Femur (tissue), 1 donor: ENCODE data around the gene CTBP1.

Experiments used
- DNase-seq: peaks from one replicate; pipeline ENCODE4 v3.0.0-alpha.2; 2017

CTBP1 gene

DNA sequence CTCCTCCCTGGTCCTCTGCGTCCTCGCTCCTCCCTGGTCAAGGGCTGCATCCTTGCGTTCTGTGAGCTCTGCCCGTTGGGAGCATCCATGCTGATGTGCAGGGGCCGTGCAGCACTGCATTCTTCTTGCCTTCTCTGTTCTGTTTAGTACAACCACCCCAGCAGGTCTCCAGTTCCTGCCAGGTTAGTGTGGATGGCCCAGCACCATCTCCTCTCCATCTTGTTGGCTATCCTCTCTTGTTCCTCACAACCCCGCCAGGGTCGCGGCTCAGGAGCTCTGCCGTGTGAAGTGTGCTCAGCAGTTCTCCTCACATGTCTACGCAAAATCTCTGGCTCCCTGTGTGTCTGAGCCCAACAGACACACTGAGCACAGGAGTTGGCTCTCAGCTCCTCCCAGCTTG is 30.3 kb upstream of the CTBP1 start:
- no peak for DNase-seq

- DNase-seq, result no peak
These were observed 29.0 kb upstream of the CTBP1 start for GRCh38 chr4:1277667-1278665.

- DNase-seq, result no peak
These were observed 28.1 kb upstream of the CTBP1 start for GRCh38 chr4:1276984-1277383.

DNA sequence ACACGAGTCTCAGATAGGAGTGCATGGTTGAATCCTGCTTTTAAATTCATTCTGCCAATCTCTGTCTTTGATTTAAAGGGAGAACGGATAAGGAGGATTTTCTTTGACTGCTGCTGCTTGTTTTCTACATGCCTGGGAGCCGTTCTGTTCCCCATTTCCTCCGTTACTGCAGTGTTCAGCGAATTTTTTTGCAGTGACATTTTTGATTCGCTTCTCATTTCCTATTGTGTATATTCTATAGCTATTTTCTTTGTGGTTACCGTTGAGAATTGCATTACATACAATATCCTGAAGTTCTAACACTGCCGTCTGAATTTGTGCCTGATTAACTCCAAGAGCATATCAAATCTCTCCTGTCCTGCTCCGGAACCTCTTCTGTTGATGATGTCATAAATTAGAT is 25.9 kb upstream of the CTBP1 start:
- DNase-seq, result no peak

DNA sequence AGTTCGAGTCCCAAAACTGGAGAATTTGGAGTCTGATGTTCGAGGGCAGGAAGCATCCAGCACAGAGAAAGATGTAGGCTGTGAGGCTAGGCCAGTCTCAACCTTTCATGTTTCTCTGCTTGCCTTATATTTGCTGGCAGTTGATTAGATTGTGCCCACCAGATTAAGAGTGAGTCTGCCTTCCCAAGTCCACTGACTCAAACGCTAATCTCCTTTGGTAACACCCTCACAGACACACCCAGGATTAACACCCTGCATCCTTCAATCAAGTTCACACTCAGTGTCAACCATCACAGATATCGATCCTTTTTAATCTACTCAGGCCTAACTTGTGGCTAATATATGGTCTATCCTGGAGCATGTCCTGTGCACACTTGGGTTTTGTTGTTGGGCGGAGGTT is 22.8 kb upstream of the CTBP1 start:
- DNase-seq, result no peak

- DNase-seq, result no peak
These were observed 20.3 kb upstream of the CTBP1 start for GRCh38 chr4:1269209-1269608.

GRCh38 chr4:1266881-1267763 is 18.2 kb upstream of the CTBP1 start:
- no peak for DNase-seq

DNA sequence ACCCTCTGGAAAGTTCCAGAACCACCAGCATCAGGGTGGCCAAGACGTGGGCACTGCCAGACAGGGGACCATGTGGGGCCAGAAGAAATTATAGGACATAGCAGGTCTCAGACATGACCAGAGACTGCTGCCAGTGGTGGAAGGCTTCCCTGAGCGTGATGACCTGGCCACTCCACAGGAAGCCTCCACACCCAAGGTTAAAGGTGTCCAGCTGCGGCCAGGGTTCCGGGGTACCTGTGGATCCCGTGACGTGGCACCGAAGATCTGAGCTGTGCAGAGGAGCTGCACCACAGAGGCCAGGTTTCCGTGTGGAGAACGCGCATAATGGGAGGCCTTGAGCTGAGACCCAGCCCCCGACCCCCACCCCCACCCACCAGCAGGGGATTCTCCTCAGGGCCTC is 16.4 kb upstream of the CTBP1 start:
- no peak for DNase-seq

DNA sequence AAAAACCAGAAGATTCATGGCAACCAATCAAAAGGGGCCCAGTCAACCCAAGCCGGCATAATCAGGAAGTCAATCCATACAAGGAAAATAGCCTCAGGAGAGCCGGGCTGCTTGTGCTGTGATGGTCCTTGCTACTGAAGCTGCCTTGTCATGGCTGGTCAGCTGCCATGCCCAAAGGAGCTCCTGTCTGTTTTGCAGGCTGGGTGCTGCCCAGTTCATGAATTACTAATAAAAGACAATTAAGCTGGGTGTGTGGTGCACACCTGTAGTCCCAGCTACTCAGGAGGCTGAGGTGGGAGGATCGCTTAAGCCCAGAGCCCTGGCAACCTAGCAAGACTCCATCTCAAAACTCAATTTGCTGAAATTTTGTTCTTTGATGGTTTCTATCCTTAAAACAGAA is 16.0 kb upstream of the CTBP1 start:
- no peak for DNase-seq

DNA sequence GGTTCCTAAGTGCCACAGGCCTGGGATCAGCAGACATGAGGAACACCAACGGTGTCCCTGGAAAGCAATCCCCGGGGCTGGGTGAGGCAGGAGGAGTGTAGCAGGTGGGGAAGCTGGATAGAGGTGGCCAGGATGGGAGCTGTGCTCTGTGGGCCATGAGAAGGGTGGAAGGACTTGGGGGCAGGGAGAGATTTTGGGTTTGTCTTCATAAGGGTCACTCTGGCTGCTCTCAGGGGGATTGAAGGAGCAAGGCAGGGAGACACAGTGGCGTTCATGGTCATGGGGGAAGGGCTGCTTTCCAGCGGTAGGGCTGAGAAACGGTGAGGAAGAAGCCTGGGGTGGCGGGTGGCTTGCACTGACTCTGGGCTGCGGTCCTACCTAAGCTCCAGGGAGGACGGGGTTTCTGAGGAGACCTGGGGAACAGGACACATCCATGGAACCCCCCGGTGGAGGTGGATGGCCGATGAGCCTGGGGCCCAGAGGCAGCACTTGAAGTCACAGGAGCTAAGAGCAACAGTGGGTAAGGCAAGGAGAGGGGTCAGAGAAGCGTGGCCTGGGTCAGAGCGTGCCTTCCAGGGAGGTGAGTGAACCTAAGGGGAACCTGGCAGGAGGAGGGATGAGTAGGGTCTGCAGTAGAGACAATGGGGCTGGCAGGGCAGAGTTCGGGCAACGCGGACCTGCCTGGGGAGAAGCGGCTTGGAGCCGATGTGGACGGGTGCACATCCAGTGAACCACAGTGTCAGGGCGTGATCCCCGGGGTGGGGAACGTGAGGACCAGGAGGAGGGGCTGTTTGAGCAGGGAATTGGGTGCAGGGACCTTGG is 12.4 kb upstream of the CTBP1 start:
- DNase-seq, result no peak

DNA sequence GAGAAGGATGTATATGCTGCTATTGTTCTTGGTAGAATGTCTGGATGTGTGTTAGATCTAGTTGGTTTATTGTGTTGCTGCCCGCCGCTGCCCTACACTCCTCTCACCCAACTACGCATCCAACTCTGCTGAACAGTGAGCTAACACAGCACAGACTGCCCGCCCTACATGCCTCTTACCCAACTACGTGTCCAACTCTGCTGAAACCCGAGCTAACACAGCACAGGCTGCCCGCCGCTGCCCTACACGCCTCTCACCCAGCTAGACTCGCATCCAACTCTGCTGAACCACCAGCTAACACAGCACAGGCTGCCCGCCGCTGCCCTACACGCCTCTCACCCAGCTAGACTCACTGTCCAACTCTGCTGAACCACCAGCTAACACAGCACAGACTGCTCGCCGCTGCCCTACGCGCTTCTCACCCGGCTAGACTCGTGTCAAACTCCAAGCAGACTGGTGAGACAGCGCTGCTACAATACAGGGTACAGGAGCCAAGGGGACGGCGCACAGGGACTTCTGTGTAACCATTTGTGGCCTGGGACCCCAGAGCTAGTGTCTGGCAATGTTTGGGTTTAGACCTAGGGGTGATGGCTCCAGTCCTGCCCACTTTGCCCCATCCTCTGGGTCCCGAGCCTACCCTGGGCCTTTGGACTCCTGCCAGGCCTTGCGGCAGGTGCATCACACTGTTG is 11.6 kb upstream of the CTBP1 start:
- no peak for DNase-seq

GRCh38 chr4:1259966-1260365 is 11.0 kb upstream of the CTBP1 start:
- no peak for DNase-seq

GRCh38 chr4:1258457-1258856 is 9.5 kb upstream of the CTBP1 start:
- DNase-seq, result no peak

DNA sequence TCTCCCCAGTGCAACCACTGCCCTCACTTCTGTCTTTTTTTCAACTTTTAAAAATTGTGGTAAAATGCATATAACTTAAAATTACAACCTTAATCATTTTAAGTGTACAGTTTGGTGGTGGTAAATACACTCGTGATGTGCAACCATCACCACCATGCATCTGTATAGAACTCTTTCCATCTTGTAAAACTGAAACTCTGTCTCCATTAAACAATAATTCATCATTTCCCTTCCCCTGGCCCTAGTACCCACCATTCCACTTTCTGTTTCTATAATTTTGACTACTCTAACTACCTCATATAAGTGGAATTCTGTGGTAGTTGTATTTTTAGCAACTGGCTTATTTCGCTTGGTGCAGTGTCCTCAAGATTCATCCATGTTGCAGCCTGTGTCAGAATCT is 6.8 kb upstream of the CTBP1 start:
- DNase-seq, result no peak

DNA sequence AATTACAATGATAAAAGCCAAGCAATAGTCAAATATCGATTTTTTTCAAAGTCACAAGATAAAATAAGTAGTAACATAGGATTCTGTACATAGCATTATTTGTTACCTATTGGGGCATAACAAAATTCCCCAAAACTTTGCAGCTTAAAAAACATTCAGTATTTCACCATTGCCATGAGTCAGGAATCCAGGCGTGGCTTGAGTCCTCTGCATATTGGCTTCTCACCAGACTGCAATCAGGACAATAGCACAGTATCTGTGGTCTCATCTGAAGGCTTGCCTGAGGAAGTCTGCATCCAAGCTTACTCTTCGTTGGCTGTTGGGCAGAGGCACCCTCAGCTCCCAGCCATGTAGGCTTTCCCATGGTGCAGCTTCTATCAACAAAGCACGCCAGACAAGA is 6.2 kb upstream of the CTBP1 start:
- no peak for DNase-seq

DNA sequence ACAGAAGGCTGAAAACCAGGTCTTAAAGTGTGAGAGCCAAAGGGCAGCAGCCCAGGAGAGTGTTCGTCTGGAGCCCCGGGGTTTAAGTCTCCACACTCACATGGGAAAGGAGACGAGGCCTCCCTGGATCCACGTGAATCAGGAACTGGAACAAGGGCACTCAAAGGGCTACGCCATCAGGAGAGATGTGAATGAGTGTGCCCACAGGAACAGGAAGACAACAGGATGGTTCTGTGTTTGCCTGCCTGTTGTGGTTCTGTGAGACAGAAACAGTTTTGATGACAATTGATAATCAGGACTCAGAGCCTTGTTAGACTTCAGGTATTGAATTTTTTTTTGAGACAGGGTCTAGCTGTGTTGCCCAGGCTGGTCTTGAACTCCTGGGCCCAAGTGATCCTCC is 4.9 kb upstream of the CTBP1 start:
- DNase-seq, result no peak

DNA sequence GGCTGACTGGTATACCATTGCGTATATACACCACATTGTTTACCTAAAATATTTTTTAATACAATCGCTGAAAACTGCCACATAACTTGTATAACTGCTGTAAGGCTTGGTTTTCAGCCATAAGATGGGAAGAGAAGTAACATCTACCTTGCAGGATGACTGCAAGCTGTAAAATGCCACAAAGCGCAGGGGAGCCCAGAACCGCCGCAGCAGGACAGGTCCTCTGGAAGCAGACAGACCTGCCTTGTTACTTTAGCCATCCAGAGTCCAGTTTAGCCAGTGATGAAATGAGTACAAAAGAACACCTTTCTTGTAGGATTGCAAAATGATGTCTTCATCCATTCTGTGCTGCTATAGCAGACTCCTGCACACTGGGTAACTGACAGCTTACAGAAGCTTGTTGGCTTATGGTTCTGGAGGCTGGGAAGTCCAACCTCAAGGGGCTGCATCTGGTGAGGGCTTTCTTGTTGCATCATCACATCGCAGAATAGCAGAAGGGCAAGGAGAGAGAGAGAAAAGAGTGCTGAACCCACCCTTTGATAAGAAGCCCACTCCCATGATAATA is 4.1 kb upstream of the CTBP1 start:
- no peak for DNase-seq

- DNase-seq, result no peak
These were observed 2.8 kb upstream of the CTBP1 start for GRCh38 chr4:1251773-1252066.

- no peak for DNase-seq
These were observed 2.2 kb upstream of the CTBP1 start for GRCh38 chr4:1250921-1251772.

GRCh38 chr4:1250527-1250812 is 1.5 kb upstream of the CTBP1 start:
- no peak for DNase-seq

- peak; percentile 45 for DNase-seq
These were observed 999 bp upstream of the CTBP1 start for GRCh38 chr4:1249731-1250526.
